Keratinocyte (primary cell): Measurements from ENCODE around the gene USP9X.

ENCODE experiments used
- EZH2 ChIP-seq: IDR thresholded peaks from one replicate; pipeline ENCODE4 v1.6.1; 2012; ENCODE audit warnings: inconsistent platforms, mild to moderate bottlenecking, low read length, moderate library complexity
- TF ChIP-seq, protein P1 (sequence below), 3 experiments: IDR thresholded peaks in 1 of 3; conservative IDR thresholded peaks in 1 of 3; optimal IDR thresholded peaks in 1 of 3; 2 replicates in 2 of 3; 3 replicates in 1 of 3; pipeline versions ENCODE3 to v1.5.1; 2011; ENCODE audit warnings: low read length in 3 of 3, mild to moderate bottlenecking in 3 of 3, moderate library complexity in 2 of 3, control low read depth in 1 of 3, inconsistent platforms in 1 of 3; ENCODE audit not compliant: insufficient read depth in 2 of 3; ENCODE audit errors: extremely low read depth in 1 of 3

DNA sequence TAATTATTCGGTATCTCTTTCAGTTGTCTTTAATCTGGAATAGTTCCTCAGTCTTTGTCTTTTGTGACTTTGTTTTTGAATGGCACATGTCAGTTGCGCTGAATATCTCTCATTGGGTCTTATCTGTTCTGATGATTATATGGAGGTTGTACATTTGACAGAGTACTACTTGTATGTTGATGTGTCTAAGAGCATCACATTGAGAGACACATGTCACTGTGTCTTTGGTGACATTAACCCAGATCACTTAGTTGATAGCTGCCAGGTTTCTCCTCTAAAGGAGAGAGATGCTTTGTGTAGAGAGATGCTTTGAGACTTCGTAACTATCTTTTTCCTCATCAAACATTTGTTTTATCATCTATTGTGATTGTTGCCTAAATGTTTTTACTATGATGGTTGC is 92.1 kb downstream of the USP9X start:
- TF ChIP-seq, protein P1, sequence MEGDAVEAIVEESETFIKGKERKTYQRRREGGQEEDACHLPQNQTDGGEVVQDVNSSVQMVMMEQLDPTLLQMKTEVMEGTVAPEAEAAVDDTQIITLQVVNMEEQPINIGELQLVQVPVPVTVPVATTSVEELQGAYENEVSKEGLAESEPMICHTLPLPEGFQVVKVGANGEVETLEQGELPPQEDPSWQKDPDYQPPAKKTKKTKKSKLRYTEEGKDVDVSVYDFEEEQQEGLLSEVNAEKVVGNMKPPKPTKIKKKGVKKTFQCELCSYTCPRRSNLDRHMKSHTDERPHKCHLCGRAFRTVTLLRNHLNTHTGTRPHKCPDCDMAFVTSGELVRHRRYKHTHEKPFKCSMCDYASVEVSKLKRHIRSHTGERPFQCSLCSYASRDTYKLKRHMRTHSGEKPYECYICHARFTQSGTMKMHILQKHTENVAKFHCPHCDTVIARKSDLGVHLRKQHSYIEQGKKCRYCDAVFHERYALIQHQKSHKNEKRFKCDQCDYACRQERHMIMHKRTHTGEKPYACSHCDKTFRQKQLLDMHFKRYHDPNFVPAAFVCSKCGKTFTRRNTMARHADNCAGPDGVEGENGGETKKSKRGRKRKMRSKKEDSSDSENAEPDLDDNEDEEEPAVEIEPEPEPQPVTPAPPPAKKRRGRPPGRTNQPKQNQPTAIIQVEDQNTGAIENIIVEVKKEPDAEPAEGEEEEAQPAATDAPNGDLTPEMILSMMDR (optimal IDR thresholded peaks at IDR 0.05 in 1 of 3, IDR thresholded peaks at IDR 0.05 in 1 of 3, conservative IDR thresholded peaks at IDR 0.05 in 1 of 3; ENCODE audit: extremely low read depth in 1 of 3, insufficient read depth in 2 of 3, low read length in 3 of 3): no peak
- no peak for TF ChIP-seq EZH2
